Measurements from ENCODE around the gene IZUMO1. TPM values are rescaled to one million over a fixed set of nuclear protein-coding genes. Genes with fewer than 3 reads are reported as not detected.
A peak's percentile ranks its signal among the peaks of the same experiment; 100 is the strongest.

Gene IZUMO1
- total and polyA plus RNA-seq, 2 of the 13 experiments (the other 11 are each of a cell fraction or from before 2014, with no cell fraction given), result 0.07 to 0.22 TPM

- TF ChIP-seq ZSCAN21 (CRISPR knock-in tag; IDR thresholded peaks at IDR 0.05; ENCODE audit: borderline replicate concordance), result no peak
- TF ChIP-seq ZBTB40 (IDR thresholded peaks at IDR 0.05), result no peak
- TF ChIP-seq ZBTB40 (CRISPR knock-in tag; IDR thresholded peaks at IDR 0.05), result no peak
- TF ChIP-seq MIER3 (CRISPR knock-in tag; IDR thresholded peaks at IDR 0.05; ENCODE audit: borderline replicate concordance), result no peak
- TF ChIP-seq ZNF577 (CRISPR knock-in tag; IDR thresholded peaks at IDR 0.05; ENCODE audit: borderline replicate concordance, low read depth), result no peak
- TF ChIP-seq PCBP2 (optimal IDR thresholded peaks at IDR 0.05; ENCODE audit: low read depth, low read length, poor library complexity, severe bottlenecking), result no peak
- no peak for TF ChIP-seq ATRX (CRISPR knock-in tag; IDR thresholded peaks at IDR 0.05; ENCODE audit: borderline replicate concordance)
- TF ChIP-seq AHR (CRISPR knock-in tag; IDR thresholded peaks at IDR 0.05), result no peak
- peak; percentile 55; the same call in 1 of the 2 replicates for TF ChIP-seq ZNF574 (CRISPR knock-in tag; IDR thresholded peaks at IDR 0.05)
- TF ChIP-seq ZNF816 (CRISPR knock-in tag; IDR thresholded peaks at IDR 0.05; ENCODE audit: borderline replicate concordance), result no peak
- TF ChIP-seq ELF4 (CRISPR knock-in tag; IDR thresholded peaks at IDR 0.05; ENCODE audit: borderline replicate concordance), result no peak
- peak; percentile 23; the same call in 1 of the 2 replicates for TF ChIP-seq SAP130 (CRISPR knock-in tag; IDR thresholded peaks at IDR 0.05; ENCODE audit: low read depth)
- TF ChIP-seq ZNF224 (CRISPR knock-in tag; IDR thresholded peaks at IDR 0.05), result no peak
- no peak for TF ChIP-seq SMAD3 (CRISPR knock-in tag; IDR thresholded peaks at IDR 0.05)
- no peak for TF ChIP-seq ZNF598 (CRISPR knock-in tag; IDR thresholded peaks at IDR 0.05; ENCODE audit: borderline replicate concordance)
- TF ChIP-seq TFDP2 (CRISPR knock-in tag; IDR thresholded peaks at IDR 0.05), result peak; percentile 27; the same call in 1 of the 2 replicates
- peak; percentile 100 for TF ChIP-seq THAP11 (CRISPR knock-in tag; IDR thresholded peaks at IDR 0.05)
These were observed 1.3 kb downstream of the IZUMO1 start (continued) for GRCh38 chr19:48745208-48745995.

Measured in HepG2 (cell line).